Metanephros (tissue), 1 donor: ENCODE results near the gene RAI14. TPM values are rescaled to one million over a fixed set of nuclear protein-coding genes. Genes with fewer than 3 reads are reported as not detected.

Experiments used
- total RNA-seq: library from RNA; depleted of rRNA; stranded (reverse); fragments of >200 nt; gene quantifications from one replicate; pipeline ENCODE4 v1.2.3, GENCODE V29; 2014

RAI14 gene
- 59.8 TPM for total RNA-seq

DNA sequence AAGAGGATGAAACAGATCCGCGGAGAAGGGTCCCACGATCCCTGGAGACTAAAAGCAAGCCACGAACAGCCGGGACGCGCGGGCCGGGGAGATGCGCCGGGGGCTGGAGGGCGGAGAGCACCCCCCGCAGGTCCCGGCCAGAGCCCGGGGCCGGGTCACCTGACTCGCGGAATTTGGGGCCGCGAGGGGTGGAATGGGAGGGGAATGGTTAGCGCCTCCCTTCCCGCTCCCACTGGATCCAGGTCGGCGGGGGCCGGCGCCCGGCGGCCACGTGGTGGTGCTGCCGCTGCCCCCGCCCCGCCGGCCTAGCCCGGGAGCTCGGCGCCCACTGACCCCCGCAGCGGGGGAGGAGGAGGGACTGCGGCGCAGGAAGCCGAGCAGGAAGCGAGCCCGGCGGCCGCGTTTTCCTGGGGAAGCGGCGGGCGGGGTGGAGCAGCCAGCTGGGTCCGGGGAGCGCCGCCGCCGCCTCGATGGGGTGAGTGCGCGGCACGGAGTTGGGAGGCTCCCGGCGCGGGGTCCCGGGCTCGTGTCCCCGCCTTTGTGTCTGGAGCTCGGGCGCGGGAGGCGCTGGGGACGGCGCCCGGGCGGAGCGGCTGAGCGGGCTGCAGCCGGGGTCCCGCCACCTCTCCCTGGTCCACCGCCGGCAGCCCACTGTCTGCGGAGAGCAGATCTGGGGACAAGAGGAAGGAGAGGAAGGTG lies at the start of gene RAI14:
TSS of gene RAI14 (plus strand) at position 328 of the 699 bp plus-strand sequence. CDS start 30,592 bp downstream, outside the sequence.

DNA sequence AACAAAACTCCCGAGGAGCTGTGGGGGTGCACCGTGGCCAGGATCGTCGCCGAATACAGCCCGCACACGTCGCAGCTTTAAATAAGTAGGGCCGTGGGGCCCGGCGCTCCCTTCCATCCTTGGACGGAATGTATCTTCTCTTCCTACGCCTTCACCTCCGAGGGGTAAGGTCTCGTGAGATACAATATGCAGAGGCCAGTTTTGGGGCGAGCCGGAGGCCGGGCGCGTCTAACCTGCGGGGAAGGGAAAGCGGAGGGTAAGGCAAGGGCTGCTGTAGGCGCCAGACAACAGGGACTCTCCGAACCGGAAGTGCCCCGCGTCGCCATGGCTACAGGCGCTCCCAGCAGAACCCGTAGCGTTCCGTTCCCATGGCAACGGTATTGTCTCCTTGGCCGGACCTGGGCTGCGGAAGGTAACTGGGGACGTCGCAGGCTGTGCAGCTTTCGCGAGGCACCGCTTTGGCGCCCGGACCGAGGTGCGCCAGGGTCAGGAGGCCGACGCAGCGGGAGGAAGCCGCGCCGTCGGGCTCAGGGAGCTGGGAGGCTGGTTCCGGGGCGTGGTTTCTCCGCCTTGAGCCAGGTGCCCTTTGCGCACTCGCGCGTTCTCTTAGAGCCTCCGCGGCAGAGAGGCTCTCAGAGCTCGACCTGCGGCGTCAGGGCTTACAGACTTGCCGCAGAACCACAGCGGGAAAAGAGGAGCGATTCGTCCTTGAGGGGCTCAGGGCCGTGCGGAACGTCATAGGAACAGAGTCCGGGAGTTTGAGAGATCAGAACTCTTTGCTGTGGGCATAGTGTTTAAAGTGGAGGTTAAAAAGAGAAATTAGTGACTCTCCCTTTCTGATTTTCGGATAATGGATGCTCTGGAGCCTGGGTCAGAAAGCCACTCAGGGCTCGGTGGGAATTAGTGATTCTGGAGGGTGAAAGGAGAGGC lies 182.9 kb downstream of the RAI14 start, which contains the start of gene TTC23L:
TSS of gene TTC23L (plus strand) at position 380 of the 930 bp plus-strand sequence. CDS start 1,508 bp downstream, outside the sequence.

Other genes starting within 250 kb of the RAI14 start
- 1.6 TPM for gene TTC23L, start 182.8 kb downstream of the RAI14 start, total RNA-seq